Body of pancreas (tissue), 4 donors: Measurements from ENCODE around the gene PI4K2B.

Source experiments
- POLR2A ChIP-seq, 3 donors: fragments of 450-650 bp; IDR thresholded peaks; one replicate each; pipeline ENCODE4 v1.6.1; 2016; ENCODE audit warnings: antibody characterized with exemption in 3 of 3, mild to moderate bottlenecking in 2 of 3
- TF ChIP-seq, protein P1 (sequence below), 7 experiments: fragments of 450-650 bp in 4 of 7; fragments of 200-600 bp in 3 of 7; sonication (generic) in 3 of 7; IDR thresholded peaks; one replicate each; pipeline ENCODE4 v1.5.1; 2016 to 2019; ENCODE audit warnings: antibody characterized with exemption in 7 of 7

DNA sequence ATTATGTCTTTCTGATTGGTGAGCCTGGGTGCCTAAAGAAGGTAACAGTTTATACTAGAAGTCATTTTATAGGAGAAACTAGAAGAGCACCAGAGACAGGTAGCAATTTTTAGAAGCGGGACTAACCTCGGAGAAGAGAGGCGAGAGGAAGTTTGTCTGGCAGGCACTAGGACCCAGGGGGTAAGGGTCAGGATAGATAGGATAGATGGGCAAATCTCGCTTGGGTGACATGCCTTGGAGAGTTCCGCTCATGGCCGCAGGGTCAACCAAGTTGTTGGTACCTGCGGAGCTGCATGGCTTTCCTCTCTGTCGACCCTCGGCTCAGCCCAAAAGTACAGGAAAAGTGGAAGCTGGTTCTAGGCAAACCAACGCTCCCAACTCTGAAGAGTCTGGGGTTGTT, 11.3 kb downstream of the PI4K2B start:
- TF ChIP-seq, protein P1, sequence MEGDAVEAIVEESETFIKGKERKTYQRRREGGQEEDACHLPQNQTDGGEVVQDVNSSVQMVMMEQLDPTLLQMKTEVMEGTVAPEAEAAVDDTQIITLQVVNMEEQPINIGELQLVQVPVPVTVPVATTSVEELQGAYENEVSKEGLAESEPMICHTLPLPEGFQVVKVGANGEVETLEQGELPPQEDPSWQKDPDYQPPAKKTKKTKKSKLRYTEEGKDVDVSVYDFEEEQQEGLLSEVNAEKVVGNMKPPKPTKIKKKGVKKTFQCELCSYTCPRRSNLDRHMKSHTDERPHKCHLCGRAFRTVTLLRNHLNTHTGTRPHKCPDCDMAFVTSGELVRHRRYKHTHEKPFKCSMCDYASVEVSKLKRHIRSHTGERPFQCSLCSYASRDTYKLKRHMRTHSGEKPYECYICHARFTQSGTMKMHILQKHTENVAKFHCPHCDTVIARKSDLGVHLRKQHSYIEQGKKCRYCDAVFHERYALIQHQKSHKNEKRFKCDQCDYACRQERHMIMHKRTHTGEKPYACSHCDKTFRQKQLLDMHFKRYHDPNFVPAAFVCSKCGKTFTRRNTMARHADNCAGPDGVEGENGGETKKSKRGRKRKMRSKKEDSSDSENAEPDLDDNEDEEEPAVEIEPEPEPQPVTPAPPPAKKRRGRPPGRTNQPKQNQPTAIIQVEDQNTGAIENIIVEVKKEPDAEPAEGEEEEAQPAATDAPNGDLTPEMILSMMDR (IDR thresholded peaks at IDR 0.05): no peak
- TF ChIP-seq POLR2A (IDR thresholded peaks at IDR 0.05): no peak
